Gastrocnemius medialis (tissue), 4 donors: ENCODE results near the gene COBL. TPM values are rescaled to one million over a fixed set of nuclear protein-coding genes. Genes with fewer than 3 reads are reported as not detected.

Experiments used
- ATAC-seq, 2 donors: fragments of 150-250 bp; one replicate each; pipeline ENCODE4 v1.9.1; 2016
- DNase-seq, 2 donors: peaks; one replicate each; pipeline ENCODE4 v3.0.0-alpha.2; 2019
- H3K27ac ChIP-seq, 4 donors: fragments of 200-600 bp; sonication (generic); 1 replicate in 1 of 4; 2 replicates in 3 of 4; pipeline ENCODE4 v1.5.1; 2016 to 2018; ENCODE audit warnings: mild to moderate bottlenecking in 2 of 4, moderate library complexity in 1 of 4
- H3K27me3 ChIP-seq, 3 donors: fragments of 200-600 bp; sonication (generic) in 2 of 3; 1 replicate in 1 of 3; 2 replicates in 2 of 3; pipeline versions ENCODE4 v1.5.1 to v1.6.0; 2016 to 2019; ENCODE audit warnings: mild to moderate bottlenecking in 1 of 3, moderate library complexity in 1 of 3
- H3K36me3 ChIP-seq, 2 donors: fragments of 200-600 bp; sonication (generic) in 1 of 2; one replicate each; pipeline ENCODE4 v1.5.1; 2017 to 2018
- H3K4me1 ChIP-seq, 2 donors: fragments of 200-600 bp; sonication (generic) in 1 of 2; one replicate each; pipeline ENCODE4 v1.5.1; 2016 to 2017; ENCODE audit warnings: mild to moderate bottlenecking in 2 of 2
- H3K4me3 ChIP-seq, 4 donors: fragments of 200-600 bp; sonication (generic) in 3 of 4; 1 replicate in 1 of 4; 2 replicates in 3 of 4; pipeline ENCODE4 v1.5.1; 2016 to 2019; ENCODE audit warnings: mild to moderate bottlenecking in 2 of 4
- H3K9me3 ChIP-seq, 3 donors: fragments of 200-600 bp; sonication (generic) in 2 of 3; 1 replicate in 1 of 3; 2 replicates in 2 of 3; pipeline ENCODE4 v1.5.1; 2016 to 2019
- POLR2A ChIP-seq, 2 donors: fragments of 450-650 bp; IDR thresholded peaks; one replicate each; pipeline ENCODE4 v1.6.1; 2017; ENCODE audit warnings: antibody characterized with exemption in 2 of 2, mild to moderate bottlenecking in 2 of 2, moderate library complexity in 2 of 2
- in situ Hi-C, 4 donors: fragments of 200-750 bp; cut with MboI; loops; one replicate each; pipeline versions ENCODE4 v1.15.0 to v1.8.0; 2017; ENCODE audit warnings: low sequenced_read_pairs in 4 of 4
- intact Hi-C: fragments of 100-400 bp; cut with DNase I; formaldehyde crosslinking; loops from one replicate; pipeline ENCODE4 v1.15.1; 2023; ENCODE audit warnings: low total_unique reads
- total RNA-seq, 4 donors: library from RNA; depleted of rRNA; stranded (reverse); fragments of >200 nt; gene quantifications; one replicate each; pipeline versions ENCODE4 v1.1.0 to v1.2.3, GENCODE V29; 2016
- TF ChIP-seq, protein P1 (sequence below), 5 experiments: fragments of 450-650 bp in 3 of 5; fragments of 200-600 bp in 2 of 5; sonication (generic) in 2 of 5; IDR thresholded peaks in 4 of 5; conservative IDR thresholded peaks in 1 of 5; 1 replicate in 4 of 5; 2 replicates in 1 of 5; pipeline ENCODE4 v1.5.1; 2016 to 2019; ENCODE audit warnings: antibody characterized with exemption in 5 of 5, mild to moderate bottlenecking in 3 of 5, moderate library complexity in 3 of 5

Gene COBL
- total RNA-seq, 4 donors from 2014 or later = 82.1 to 170 (median 124) TPM

GRCh38 chr7:51289623-51290303, 26.8 kb downstream of the COBL start:
- DNase-seq = no peak
- Histone ChIP-seq H3K27ac (peak overlapping the region; percentile 79 to 88 (median 84)), H3K4me1 (peaks cover 45 to 56% of the 10 kb centered on the region in 2 donors), H3K9me3 (no peaks in the 10 kb centered on the region), H3K4me3 (peak overlapping the region; percentile 16 to 37 (median 26)), H3K27me3 (no peaks in the 10 kb centered on the region), H3K36me3 (no peaks in the 10 kb centered on the region)
- TF ChIP-seq, protein P1, sequence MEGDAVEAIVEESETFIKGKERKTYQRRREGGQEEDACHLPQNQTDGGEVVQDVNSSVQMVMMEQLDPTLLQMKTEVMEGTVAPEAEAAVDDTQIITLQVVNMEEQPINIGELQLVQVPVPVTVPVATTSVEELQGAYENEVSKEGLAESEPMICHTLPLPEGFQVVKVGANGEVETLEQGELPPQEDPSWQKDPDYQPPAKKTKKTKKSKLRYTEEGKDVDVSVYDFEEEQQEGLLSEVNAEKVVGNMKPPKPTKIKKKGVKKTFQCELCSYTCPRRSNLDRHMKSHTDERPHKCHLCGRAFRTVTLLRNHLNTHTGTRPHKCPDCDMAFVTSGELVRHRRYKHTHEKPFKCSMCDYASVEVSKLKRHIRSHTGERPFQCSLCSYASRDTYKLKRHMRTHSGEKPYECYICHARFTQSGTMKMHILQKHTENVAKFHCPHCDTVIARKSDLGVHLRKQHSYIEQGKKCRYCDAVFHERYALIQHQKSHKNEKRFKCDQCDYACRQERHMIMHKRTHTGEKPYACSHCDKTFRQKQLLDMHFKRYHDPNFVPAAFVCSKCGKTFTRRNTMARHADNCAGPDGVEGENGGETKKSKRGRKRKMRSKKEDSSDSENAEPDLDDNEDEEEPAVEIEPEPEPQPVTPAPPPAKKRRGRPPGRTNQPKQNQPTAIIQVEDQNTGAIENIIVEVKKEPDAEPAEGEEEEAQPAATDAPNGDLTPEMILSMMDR (IDR thresholded peaks at IDR 0.05 in 4 of 5, conservative IDR thresholded peaks at IDR 0.05 in 1 of 5) = no peak
- no peak for TF ChIP-seq POLR2A (IDR thresholded peaks at IDR 0.05)
- peak; percentile 31 to 55 for ATAC-seq
- in situ Hi-C loops (no loop called here), intact Hi-C loops (loop anchor here (5.0 to 10.0 kb wide), 2 partner anchors 102 to 785 kb away; no protein-coding TSS in a partner anchor)

DNA sequence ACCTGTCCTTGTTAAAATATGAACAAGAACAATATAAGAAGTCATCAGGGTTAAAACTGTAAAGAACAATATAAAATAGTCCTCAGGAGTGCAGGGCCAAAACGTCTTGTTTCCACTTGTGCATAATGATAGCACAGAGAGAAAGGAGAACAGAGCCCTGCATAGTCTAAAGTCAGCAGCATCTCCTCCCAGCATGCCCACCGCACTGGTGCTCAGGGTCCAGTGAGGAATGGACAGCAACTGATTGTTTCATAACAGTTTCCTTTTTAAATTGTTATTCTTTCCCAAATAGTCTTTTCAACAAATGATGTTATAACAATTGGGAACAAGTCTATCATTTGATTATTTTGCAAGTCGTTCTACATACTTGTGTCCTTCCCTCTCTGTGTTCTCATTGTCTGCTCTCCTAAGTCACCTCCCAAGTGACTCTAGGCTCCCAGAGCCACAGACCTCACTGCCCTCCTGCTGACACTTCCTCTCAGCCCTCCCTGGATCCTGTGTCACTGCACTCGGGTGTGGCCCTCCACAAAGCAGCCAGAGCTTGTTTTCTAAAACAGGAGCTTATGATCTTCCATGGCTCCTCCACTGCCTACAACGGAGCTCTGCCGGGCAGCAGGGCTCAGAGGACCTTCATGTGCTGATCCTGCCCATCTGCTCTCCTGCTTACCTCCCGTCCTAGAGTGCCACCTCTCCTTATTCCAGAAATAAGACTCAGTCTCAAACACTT, 27.6 kb downstream of the COBL start:
- H3K27ac ChIP-seq = peak overlapping the region; percentile 79 to 88 (median 84)
- peak overlapping the region; percentile 16 to 37 (median 26) for H3K4me3 ChIP-seq
- intact Hi-C loops (loop anchor here (5.0 to 10.0 kb wide), 2 partner anchors 102 to 784 kb away; no protein-coding TSS in a partner anchor), in situ Hi-C loops (no loop called here)
- peak; percentile 35 to 64 for DNase-seq
- H3K36me3 ChIP-seq = no peaks in the 10 kb centered on the region
- no peaks in the 10 kb centered on the region for H3K9me3 ChIP-seq
- H3K4me1 ChIP-seq = peaks cover 48 to 60% of the 10 kb centered on the region in 2 donors
- ATAC-seq = peak; percentile 63 to 81
- H3K27me3 ChIP-seq = no peaks in the 10 kb centered on the region
- TF ChIP-seq POLR2A (IDR thresholded peaks at IDR 0.05) = peak in 1 of 2 donors; percentile 12
- TF ChIP-seq, protein P1 (IDR thresholded peaks at IDR 0.05 in 4 of 5, conservative IDR thresholded peaks at IDR 0.05 in 1 of 5) = no peak

DNA sequence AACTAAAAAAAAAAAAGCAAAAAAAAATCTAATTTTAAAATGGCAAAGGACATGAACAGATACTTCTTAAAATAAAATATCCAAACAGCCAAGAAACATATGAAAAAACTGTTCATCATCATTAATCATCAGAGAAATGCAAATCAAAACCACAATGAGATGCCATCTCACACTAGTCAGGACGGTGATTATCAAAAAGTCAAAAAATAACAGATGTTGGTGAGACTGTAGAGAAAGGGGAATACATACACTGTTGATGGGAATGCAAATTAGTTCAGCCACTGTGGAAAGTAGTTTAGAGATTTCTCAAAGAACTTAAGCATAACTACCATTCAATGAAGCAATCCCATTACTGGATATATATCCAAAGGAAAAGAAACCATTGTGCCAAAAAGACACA, 30.2 kb downstream of the COBL start:
- Histone ChIP-seq H3K36me3 (no peaks in the 10 kb centered on the region), H3K4me3 (no peak overlapping the region), H3K4me1 (peaks cover 42 to 46% of the 10 kb centered on the region in 2 donors), H3K27ac (peak overlapping the region; percentile 8 to 88 (median 28)), H3K9me3 (no peaks in the 10 kb centered on the region), H3K27me3 (no peaks in the 10 kb centered on the region)
- ATAC-seq = no peak
- no peak for TF ChIP-seq POLR2A (IDR thresholded peaks at IDR 0.05)
- TF ChIP-seq, protein P1 (IDR thresholded peaks at IDR 0.05 in 4 of 5, conservative IDR thresholded peaks at IDR 0.05 in 1 of 5) = no peak
- intact Hi-C loops (loop anchor here (5.0 to 10.0 kb wide), 2 partner anchors 99 to 782 kb away; no protein-coding TSS in a partner anchor), in situ Hi-C loops (no loop called here)
- no peak for DNase-seq

- Histone ChIP-seq H3K27ac (peak overlapping the region; percentile 92 to 97 (median 94)), H3K4me1 (peaks cover 62 to 65% of the 10 kb centered on the region in 2 donors)
- intact Hi-C loops = loop anchor here (10.0 kb wide), 1 partner anchor 775 kb away; no protein-coding TSS in a partner anchor
Measured at GRCh38 chr7:51280156-51280555, 36.5 kb downstream of the COBL start.

More at GRCh38 chr7:51280156-51280555, 36.5 kb downstream of the COBL start:
- peak overlapping the region in 2 of 4 donors; percentile 8 to 19 for H3K4me3 ChIP-seq
- DNase-seq (no peak), ATAC-seq (no peak)
- in situ Hi-C loops = no loop called here
- no peaks in the 10 kb centered on the region for H3K9me3 ChIP-seq
- no peaks in the 10 kb centered on the region for H3K36me3 ChIP-seq
- TF ChIP-seq, protein P1 (IDR thresholded peaks at IDR 0.05 in 4 of 5, conservative IDR thresholded peaks at IDR 0.05 in 1 of 5) = no peak
- TF ChIP-seq POLR2A (IDR thresholded peaks at IDR 0.05) = no peak
- no peaks in the 10 kb centered on the region for H3K27me3 ChIP-seq
